ENCODE results near the gene RPTOR. TPM values are rescaled to one million over a fixed set of nuclear protein-coding genes. Genes with fewer than 3 reads are reported as not detected.

The RPTOR gene
- total and polyA plus RNA-seq, 2 experiments from 2014 or later = 13.2 to 37.9 TPM

DNA sequence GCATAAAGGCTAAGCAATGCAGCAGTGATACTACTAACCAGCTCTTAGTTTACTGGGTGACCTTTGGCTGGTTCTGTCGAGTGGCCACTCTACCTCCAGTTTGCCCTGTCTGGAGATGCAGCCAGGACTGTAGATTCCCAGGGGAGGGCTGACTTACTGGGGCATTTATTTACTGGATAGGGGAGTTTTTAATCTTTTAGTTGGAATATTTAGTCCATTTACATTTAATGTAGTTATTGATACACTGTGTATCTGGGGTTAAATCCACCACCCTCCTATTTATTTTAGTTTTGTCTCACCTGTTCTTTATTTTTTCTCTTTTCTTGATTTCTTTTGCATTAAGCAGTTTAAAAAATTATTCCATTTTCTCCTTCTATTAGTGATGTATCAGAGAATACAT lies 112.9 kb downstream of the RPTOR start:
- Histone ChIP-seq H3K4me1 (ENCODE audit: low read depth) (no peaks in the 10 kb centered on the region), H3K27ac (no peak overlapping the region), H3K36me3 (no peaks in the 10 kb centered on the region), H3K4me3 (no peak overlapping the region), H3K9me3 (ENCODE audit: low read depth) (no peaks in the 10 kb centered on the region), H3K27me3 (no peaks in the 10 kb centered on the region)
- DNase-seq (ENCODE audit: low read depth in 1 of 2, low spot score in 1 of 2) = no peak
- TF ChIP-seq, protein P1, sequence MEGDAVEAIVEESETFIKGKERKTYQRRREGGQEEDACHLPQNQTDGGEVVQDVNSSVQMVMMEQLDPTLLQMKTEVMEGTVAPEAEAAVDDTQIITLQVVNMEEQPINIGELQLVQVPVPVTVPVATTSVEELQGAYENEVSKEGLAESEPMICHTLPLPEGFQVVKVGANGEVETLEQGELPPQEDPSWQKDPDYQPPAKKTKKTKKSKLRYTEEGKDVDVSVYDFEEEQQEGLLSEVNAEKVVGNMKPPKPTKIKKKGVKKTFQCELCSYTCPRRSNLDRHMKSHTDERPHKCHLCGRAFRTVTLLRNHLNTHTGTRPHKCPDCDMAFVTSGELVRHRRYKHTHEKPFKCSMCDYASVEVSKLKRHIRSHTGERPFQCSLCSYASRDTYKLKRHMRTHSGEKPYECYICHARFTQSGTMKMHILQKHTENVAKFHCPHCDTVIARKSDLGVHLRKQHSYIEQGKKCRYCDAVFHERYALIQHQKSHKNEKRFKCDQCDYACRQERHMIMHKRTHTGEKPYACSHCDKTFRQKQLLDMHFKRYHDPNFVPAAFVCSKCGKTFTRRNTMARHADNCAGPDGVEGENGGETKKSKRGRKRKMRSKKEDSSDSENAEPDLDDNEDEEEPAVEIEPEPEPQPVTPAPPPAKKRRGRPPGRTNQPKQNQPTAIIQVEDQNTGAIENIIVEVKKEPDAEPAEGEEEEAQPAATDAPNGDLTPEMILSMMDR (IDR thresholded peaks at IDR 0.05; ENCODE audit: low read depth, low read length) = no peak

DNA sequence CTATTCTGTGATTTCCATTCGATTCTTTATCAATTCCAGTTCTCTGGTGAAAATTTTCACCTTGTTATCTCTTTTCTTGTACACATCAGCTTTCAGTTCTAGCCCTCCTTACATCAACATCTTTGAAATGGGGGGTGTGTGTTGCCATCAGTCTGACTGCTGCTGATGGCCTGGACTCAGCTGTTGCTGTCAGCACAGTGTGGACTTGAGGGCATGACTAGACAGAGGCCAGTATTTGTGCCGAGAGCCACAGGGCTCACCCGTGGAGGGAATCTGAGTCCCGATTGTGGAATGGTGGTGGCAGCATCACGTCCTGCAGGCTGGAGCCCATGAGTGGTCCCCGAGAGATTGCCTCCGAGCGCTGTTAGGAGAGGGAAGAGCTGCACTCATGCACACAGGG lies 114.2 kb downstream of the RPTOR start:
- H3K27ac ChIP-seq = no peak overlapping the region
- DNase-seq (ENCODE audit: low read depth in 1 of 2, low spot score in 1 of 2) = no peak
- TF ChIP-seq, protein P1 (IDR thresholded peaks at IDR 0.05; ENCODE audit: low read depth, low read length) = no peak
- no peaks in the 10 kb centered on the region for H3K9me3 ChIP-seq (ENCODE audit: low read depth)
- H3K36me3 ChIP-seq = no peaks in the 10 kb centered on the region
- H3K4me3 ChIP-seq = no peak overlapping the region
- peaks cover 2% of the 10 kb centered on the region for H3K4me1 ChIP-seq (ENCODE audit: low read depth)
- H3K27me3 ChIP-seq = no peaks in the 10 kb centered on the region

DNA sequence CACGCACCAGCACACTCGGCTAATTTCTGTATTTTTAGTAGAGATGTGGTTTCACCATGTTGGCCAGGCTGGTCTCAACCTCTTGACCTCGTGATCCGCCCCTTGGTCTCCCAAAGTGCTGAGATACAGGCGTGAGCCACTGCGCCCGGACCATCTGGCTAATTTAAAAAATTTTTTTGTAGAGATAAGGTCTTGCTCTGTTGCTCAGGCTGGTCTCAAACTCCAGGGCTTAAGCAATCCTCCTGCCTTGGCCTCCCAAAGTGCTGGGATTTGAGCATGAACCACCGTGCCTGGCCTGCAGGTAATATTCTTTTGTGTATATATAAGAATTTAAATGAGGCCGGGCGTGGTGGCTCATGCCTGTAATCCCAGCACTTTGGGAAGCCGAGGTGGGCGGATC lies 115.0 kb downstream of the RPTOR start:
- H3K27me3 ChIP-seq = no peaks in the 10 kb centered on the region
- TF ChIP-seq, protein P1 (IDR thresholded peaks at IDR 0.05; ENCODE audit: low read depth, low read length) = no peak
- no peaks in the 10 kb centered on the region for H3K36me3 ChIP-seq
- H3K9me3 ChIP-seq (ENCODE audit: low read depth) = no peaks in the 10 kb centered on the region
- no peak overlapping the region for H3K4me3 ChIP-seq
- peaks cover 8% of the 10 kb centered on the region for H3K4me1 ChIP-seq (ENCODE audit: low read depth)
- no peak for DNase-seq (ENCODE audit: low read depth in 1 of 2, low spot score in 1 of 2)
- H3K27ac ChIP-seq = no peak overlapping the region

DNA sequence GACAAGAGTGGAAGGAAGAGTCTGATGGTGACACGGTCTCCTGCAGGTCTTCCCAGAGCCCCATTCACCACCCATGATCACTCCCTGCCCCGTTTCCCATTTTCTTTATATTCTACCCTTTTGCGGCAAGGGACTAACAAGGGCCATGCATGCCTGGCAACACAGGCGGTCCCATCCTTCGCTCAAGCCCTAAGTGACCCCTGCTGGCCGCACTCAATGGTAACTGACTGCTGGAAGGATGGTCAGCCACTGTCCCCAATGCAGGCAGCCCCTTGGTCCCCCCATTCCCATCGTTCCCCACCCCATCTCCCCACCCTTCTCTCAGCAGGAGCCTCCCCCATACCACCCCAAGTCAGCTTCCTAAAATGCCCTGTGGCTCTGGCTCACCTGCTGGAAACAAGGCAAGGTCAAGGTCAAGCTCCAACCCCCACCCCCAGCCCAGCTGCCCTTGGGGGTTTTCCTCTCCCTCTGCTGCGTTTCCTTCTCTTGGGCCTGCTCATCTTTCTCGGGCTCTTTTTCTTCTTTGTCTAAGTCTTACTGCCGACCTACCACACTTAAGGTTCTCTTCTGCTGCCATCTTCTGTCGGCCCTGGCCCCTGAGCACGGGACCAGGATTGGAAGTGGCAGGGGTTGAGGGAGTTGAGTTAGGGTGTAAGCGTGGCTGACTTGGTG lies 116.0 kb downstream of the RPTOR start:
- Histone ChIP-seq H3K9me3 (ENCODE audit: low read depth) (no peaks in the 10 kb centered on the region), H3K4me3 (no peak overlapping the region), H3K27ac (no peak overlapping the region), H3K27me3 (no peaks in the 10 kb centered on the region), H3K4me1 (ENCODE audit: low read depth) (peaks cover 8% of the 10 kb centered on the region), H3K36me3 (no peaks in the 10 kb centered on the region)
- TF ChIP-seq, protein P1 (IDR thresholded peaks at IDR 0.05; ENCODE audit: low read depth, low read length) = no peak
- no peak for DNase-seq (ENCODE audit: low read depth in 1 of 2, low spot score in 1 of 2)

DNA sequence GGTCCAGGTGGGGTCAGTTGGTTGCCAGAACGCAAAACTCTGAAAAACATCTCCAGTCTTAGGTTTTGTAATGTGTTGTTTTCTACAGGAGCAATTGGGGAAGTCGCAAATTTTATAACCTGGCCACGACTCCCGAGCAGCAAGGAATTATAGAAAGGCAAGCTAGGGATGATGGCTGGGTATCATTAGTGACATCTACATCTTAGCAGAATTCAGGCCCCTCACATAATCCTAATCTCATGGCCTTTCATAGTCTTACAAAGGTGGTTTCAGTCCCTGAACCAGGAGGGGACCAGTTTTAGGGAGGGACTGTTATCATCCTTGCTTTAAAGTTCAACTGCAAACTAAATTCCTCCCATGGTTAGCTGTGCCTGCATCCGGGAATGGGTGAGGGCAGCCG lies 117.9 kb downstream of the RPTOR start:
- Histone ChIP-seq H3K27me3 (no peaks in the 10 kb centered on the region), H3K27ac (no peak overlapping the region), H3K4me1 (ENCODE audit: low read depth) (peaks cover 8% of the 10 kb centered on the region), H3K4me3 (no peak overlapping the region), H3K36me3 (no peaks in the 10 kb centered on the region), H3K9me3 (ENCODE audit: low read depth) (no peaks in the 10 kb centered on the region)
- DNase-seq (ENCODE audit: low read depth in 1 of 2, low spot score in 1 of 2) = no peak
- TF ChIP-seq, protein P1 (IDR thresholded peaks at IDR 0.05; ENCODE audit: low read depth, low read length) = no peak

Measured in cardiac muscle cell (in vitro differentiated cells and primary cell).